Muscle of arm (tissue), 14 donors: ENCODE results near the gene MAPRE2. TPM values are rescaled to one million over a fixed set of nuclear protein-coding genes. Genes with fewer than 3 reads are reported as not detected.
A peak's percentile ranks its signal among the peaks of the same experiment; 100 is the strongest.

Source experiments
- DNase-seq: peaks from one replicate; pipeline ENCODE4 v3.0.0-alpha.2; 2013
- long read RNA-seq, 11 donors: transcript quantifications; one replicate each; lab custom pipeline, GENCODE V29; 2026
- polyA plus RNA-seq, 12 donors: library from polyadenylated mRNA; unstranded; fragments of 120-200 nt; gene quantifications; one replicate each; pipeline ENCODE4 v1.2.1, GENCODE V29; 2013; ENCODE audit not compliant: insufficient read length in 12 of 12

The MAPRE2 gene
- 10 to 100 TPM in 11 of 12 donors, not detected in 1; 25.1 to 46.8 (median 30.8) TPM for polyA plus RNA-seq
- long read RNA-seq, donor 1, full-length matches to known transcripts: 15 of 15 reads
- long read RNA-seq, donor 1, partial matches to known transcripts: 0 of 15 reads
- long read RNA-seq, donor 1, other reads (novel, unspliced or antisense): 0 of 15 reads
- long read RNA-seq, donor 2, full-length matches to known transcripts: 11 of 11 reads
- long read RNA-seq, donor 2, partial matches to known transcripts: 0 of 11 reads
- long read RNA-seq, donor 2, other reads (novel, unspliced or antisense): 0 of 11 reads
- long read RNA-seq, donor 3, full-length matches to known transcripts: 3 of 11 reads
- long read RNA-seq, donor 3, partial matches to known transcripts: 8 of 11 reads
- long read RNA-seq, donor 3, other reads (novel, unspliced or antisense): 0 of 11 reads
- long read RNA-seq, donor 4, full-length matches to known transcripts: 3 of 3 reads
- long read RNA-seq, donor 4, partial matches to known transcripts: 0 of 3 reads
- long read RNA-seq, donor 4, other reads (novel, unspliced or antisense): 0 of 3 reads
- long read RNA-seq, donor 5, full-length matches to known transcripts: 19 of 19 reads
- long read RNA-seq, donor 5, partial matches to known transcripts: 0 of 19 reads
- long read RNA-seq, donor 5, other reads (novel, unspliced or antisense): 0 of 19 reads
- long read RNA-seq, donor 6, full-length matches to known transcripts: 3 of 10 reads
- long read RNA-seq, donor 6, partial matches to known transcripts: 7 of 10 reads
- long read RNA-seq, donor 6, other reads (novel, unspliced or antisense): 0 of 10 reads
- long read RNA-seq, donor 7, full-length matches to known transcripts: 1 of 1 reads
- long read RNA-seq, donor 7, partial matches to known transcripts: 0 of 1 reads
- long read RNA-seq, donor 7, other reads (novel, unspliced or antisense): 0 of 1 reads
- long read RNA-seq, donor 8, full-length matches to known transcripts: 11 of 11 reads
- long read RNA-seq, donor 8, partial matches to known transcripts: 0 of 11 reads
- long read RNA-seq, donor 8, other reads (novel, unspliced or antisense): 0 of 11 reads
- long read RNA-seq, donor 9, full-length matches to known transcripts: 6 of 33 reads
- long read RNA-seq, donor 9, partial matches to known transcripts: 27 of 33 reads
- long read RNA-seq, donor 9, other reads (novel, unspliced or antisense): 0 of 33 reads
- long read RNA-seq, donor 10, full-length matches to known transcripts: 7 of 7 reads
- long read RNA-seq, donor 10, partial matches to known transcripts: 0 of 7 reads
- long read RNA-seq, donor 10, other reads (novel, unspliced or antisense): 0 of 7 reads
- long read RNA-seq, donor 11, full-length matches to known transcripts: 8 of 8 reads
- long read RNA-seq, donor 11, partial matches to known transcripts: 0 of 8 reads
- long read RNA-seq, donor 11, other reads (novel, unspliced or antisense): 0 of 8 reads

GRCh38 chr18:35040988-35041814 lies at the start of gene MAPRE2:
Gene MAPRE2, plus strand, starts transcription at chr18:35041413. Its CDS starts 127 bp downstream, at chr18:35041540.
- DNase-seq: peak; percentile 99

- DNase-seq: no peak
These were observed 49.7 kb upstream of the MAPRE2 start for GRCh38 chr18:34991561-34991960.

- DNase-seq: no peak
These were observed 47.9 kb upstream of the MAPRE2 start for GRCh38 chr18:34993289-34993688.

DNA sequence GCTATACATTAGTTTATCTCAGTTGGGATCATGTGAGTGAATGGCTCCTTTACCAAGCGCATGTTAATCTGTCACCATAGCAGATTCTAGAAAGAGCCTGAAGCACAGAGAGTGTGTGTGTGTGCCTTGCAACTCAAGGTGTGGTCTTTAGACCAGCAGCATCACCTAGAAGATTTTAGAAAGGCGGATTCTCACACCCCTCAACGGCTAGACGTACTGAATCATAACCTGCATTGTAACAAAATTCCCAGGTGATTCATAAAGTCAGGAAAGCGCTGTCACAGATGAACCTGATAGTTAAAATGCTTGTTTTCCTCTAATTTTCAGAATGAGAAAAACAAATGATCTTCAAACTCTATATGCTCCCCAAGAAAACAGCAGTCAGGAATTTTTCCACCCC lies 45.5 kb upstream of the MAPRE2 start:
- DNase-seq: no peak

DNA sequence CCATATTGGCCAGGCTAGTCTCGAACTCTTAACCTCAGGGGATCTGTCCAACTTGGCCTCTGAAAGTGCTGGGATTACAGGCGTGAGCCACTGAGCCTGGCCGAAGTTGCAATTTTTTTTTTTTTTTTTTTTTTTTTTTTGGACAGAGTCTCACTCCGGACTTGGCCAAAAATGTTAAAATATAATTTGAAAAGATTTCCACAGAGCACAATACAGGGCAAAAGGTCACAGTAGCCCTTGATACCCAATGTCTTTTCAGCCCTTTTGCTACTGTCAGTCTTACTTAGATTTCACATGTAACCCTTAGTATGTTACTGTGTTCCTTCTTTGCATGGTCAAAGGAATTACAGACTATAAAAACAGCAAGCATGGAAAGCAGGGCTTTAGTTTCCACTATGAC lies 42.6 kb upstream of the MAPRE2 start:
- DNase-seq: peak; percentile 36

GRCh38 chr18:34999756-35000289 lies 41.4 kb upstream of the MAPRE2 start:
- peak; percentile 85 for DNase-seq

DNA sequence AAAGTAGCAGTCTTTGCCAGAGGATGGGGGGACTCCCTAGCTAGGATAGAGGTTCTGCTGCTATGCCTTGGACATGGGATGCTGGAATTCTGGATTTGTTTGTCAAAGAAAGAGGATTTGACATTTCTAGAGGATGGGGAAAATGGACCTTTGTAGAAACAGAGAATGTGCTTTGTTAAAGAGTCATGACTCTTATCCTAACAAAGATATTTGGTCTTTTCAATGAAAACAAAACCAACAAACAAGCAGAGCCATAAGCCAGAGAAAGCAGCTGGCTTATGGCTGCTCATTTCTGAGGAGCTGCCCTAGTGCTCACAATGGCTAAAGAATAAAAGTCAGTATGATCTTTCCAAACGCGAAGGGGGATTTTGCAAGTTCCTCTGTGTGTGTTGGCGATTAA lies 40.8 kb upstream of the MAPRE2 start:
- no peak for DNase-seq

GRCh38 chr18:35002120-35002519 lies 39.1 kb upstream of the MAPRE2 start:
- no peak for DNase-seq

DNA sequence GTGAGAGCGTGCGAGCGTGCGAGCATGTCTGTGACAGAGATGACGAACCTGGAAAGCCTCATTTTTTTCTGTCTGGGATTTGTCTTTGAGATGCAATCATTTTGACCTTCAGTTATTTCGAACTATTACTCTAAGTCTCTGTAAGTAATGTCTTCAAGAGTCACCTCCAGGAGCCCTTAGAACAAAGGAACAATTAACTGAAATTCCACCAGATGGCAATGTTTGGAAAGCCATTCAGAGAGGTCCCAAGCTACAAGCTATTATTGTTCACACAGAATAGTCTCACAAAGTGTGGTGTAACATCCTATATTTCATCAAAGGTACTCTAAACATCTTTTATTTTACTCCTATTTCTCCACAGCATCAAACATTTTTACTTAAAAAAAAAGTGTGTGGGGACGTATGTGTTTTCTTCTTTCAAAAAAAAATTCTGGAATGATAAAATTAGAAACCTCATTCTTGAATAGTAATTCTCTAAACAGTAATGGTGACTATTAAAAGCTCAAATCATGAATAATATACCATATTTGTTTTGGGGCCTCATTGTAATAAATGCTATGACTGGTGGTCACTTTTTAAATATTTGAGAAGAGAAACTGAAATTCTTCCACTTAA lies 35.1 kb upstream of the MAPRE2 start:
- DNase-seq: peak; percentile 76

DNA sequence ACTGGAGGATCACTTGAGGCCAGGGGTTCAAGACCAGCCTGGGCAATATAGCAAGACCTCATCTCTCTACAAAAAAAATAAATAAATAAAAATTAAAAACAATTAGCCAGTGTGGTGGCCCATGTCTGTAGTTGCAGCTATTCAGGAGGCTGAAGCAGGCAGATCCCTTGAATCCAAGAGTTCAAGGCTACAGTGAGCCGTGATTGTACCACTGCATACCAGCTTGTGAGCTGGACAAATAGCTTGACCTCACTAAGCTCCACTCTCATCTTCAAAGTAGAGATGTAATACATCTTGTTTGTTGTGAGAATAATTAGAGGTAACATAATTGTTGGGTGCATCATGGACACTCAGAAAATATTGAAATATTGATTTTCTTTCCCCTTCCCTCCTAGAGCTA lies 31.1 kb upstream of the MAPRE2 start:
- no peak for DNase-seq

DNA sequence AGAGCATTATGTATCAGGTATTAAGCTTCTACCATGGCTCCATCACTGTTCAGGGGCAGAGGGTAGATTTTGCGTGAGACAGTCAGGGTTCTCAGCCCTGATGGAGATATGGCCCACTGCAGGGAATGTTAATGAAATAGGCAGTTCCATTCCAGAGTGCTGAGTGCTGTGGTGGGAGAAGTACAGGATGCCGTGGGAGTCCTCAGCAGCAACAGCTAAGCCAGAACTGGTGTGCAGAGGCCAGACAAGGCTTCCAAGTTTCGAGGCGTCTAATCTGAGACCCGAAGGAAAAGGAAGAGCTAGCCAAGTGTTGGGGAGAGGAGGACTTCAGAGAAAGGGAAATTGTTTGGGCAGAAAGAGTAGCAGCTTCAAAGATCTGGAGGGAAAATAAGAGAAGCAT lies 30.2 kb upstream of the MAPRE2 start:
- DNase-seq: no peak

GRCh38 chr18:35019933-35020332 lies 21.3 kb upstream of the MAPRE2 start:
- no peak for DNase-seq

GRCh38 chr18:35022426-35023001 lies 18.7 kb upstream of the MAPRE2 start:
- no peak for DNase-seq

GRCh38 chr18:35024196-35024595 lies 17.0 kb upstream of the MAPRE2 start:
- DNase-seq: no peak

DNA sequence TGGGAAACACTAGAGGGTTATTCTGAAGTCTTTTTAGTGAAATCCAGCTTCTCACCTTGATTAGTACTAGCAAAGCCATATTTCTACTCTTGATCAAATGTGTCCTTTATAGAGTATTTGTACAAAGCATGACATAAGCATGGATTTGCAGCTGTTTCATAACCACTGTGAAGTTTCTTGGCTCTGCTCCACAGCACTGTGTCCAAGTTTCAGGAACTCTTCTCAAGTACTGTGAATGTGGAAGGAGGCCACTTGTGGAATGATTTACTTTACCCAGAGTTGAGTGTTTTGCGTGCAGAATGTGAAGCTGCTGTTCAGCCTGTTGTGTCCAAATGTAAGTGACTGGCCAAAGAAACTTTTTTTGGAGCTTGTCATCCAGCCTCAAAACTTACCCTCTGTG lies 16.2 kb upstream of the MAPRE2 start:
- peak; percentile 96 for DNase-seq

- DNase-seq: no peak
These were observed 14.7 kb upstream of the MAPRE2 start for GRCh38 chr18:35026407-35027061.

DNA sequence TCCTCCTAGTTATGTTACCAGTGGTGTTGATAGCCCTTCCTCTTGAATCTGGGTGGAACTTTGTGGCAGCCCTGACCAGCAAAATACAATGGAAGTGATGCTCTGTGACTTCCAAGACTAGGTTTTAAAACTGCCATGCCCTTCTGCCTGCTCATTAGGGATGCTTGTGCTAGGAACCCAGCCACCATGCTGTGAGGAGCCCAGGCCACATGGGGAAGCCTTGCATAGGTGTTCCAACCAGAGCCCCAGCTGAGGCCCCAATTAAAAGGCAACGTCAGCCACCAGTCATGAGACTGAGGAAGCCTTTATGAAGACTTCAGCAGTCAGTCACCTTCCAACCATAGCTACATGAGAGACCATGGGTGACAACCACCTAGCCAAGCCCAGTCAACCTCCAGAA lies 14.0 kb upstream of the MAPRE2 start:
- DNase-seq: no peak

DNA sequence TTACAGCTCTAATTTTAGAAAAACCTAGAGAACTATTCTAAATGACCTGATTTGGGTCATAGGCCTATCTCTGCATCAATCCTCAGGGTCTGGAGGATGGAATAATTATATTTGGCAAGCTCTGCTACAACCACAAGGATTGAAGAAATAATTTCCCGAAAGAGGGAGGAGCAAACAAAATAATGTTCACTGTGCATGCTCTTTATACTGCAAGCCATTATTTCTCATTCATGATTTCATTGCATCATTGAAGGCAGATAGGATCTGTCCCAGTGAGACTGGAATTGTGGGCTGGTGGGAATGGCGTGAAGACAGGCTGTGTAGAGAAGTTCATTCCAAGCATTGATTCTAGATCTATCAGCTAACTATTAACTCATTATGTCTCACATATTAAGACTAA lies 12.7 kb upstream of the MAPRE2 start:
- no peak for DNase-seq

GRCh38 chr18:35029103-35029502 lies 12.1 kb upstream of the MAPRE2 start:
- DNase-seq: no peak
